Endothelial cell of umbilical vein (primary cell): ENCODE measurements around the gene LIMK2. TPM values are rescaled to one million over a fixed set of nuclear protein-coding genes. Genes with fewer than 3 reads are reported as not detected.

Experiments used
- BruUV-seq: library from RNA; stranded (reverse); fragments of 400-500 nt; replicated peaks from 2 replicates; lab custom pipeline; 2021; lab: Mats Ljungman, UMichigan
- CTCF ChIA-PET: fragments of 300-600, 350-600 bp; sonication (Branson Sonifier 250); formaldehyde crosslinking; loops from one replicate; lab custom pipeline; 2021; ENCODE audit warnings: antibody characterized with exemption, inconsistent platforms; lab: Charles Lee
- POLR2A ChIA-PET: fragments of 300-600, 350-600 bp; sonication (Branson Sonifier 250); formaldehyde crosslinking; loops from one replicate; lab custom pipeline; 2021; ENCODE audit warnings: antibody characterized with exemption, inconsistent platforms; lab: Charles Lee
- DNase-seq: peaks from one replicate; pipeline ENCODE4 v3.0.0-alpha.2; 2011; ENCODE audit warnings: low read depth, low spot score
- FAIRE-seq: peaks from 2 replicates; lab custom pipeline; 2011; peaks lifted over from hg19 to GRCh38; lab: Jason Lieb, UNC
- H2AFZ ChIP-seq: 2 replicates; pipeline ENCODE4 v1.6.0; 2012; ENCODE audit warnings: low read depth, low read length, control low read depth, inconsistent platforms
- H3K27ac ChIP-seq: 2 replicates; pipeline ENCODE4 v1.5.1; 2011; ENCODE audit warnings: low read depth, mild to moderate bottlenecking, control low read depth, low read length, moderate library complexity; ENCODE audit not compliant: insufficient read depth
- H3K27me3 ChIP-seq, 2 experiments: 2 replicates each; pipeline versions ENCODE4 v1.6.0 to v1.6.1; 2011; ENCODE audit warnings: low read length in 2 of 2, mixed read lengths in 1 of 2; ENCODE audit not compliant: control insufficient read depth in 2 of 2, insufficient read depth in 2 of 2
- H3K36me3 ChIP-seq, 2 experiments: 2 replicates in 1 of 2; 3 replicates in 1 of 2; pipeline ENCODE4 v1.5.1; 2011; ENCODE audit warnings: low read length in 2 of 2, mild to moderate bottlenecking in 1 of 2, moderate library complexity in 1 of 2; ENCODE audit not compliant: control insufficient read depth in 2 of 2, insufficient read depth in 2 of 2; ENCODE audit errors: extremely low read depth in 1 of 2
- H3K4me1 ChIP-seq: 3 replicates; pipeline ENCODE4 v1.5.1; 2011; ENCODE audit warnings: mild to moderate bottlenecking, low read length; ENCODE audit not compliant: control insufficient read depth, insufficient read depth; ENCODE audit errors: extremely low read depth
- H3K4me2 ChIP-seq: 2 replicates; pipeline ENCODE4 v1.6.1; 2011; ENCODE audit warnings: low read length, control low read depth, mixed read lengths; ENCODE audit not compliant: insufficient read depth
- H3K4me3 ChIP-seq, 3 experiments: fragments of 200-600 bp in 1 of 3; sonication (generic), shearing (Covaris generic) in 1 of 3; replicated peaks in 1 of 3; 2 replicates each; pipeline ENCODE4 v1.5.1; 2011 to 2016; ENCODE audit warnings: control low read depth in 3 of 3, low read length in 3 of 3, mild to moderate bottlenecking in 2 of 3, inconsistent platforms in 1 of 3, low read depth in 1 of 3, moderate library complexity in 1 of 3; ENCODE audit not compliant: insufficient read depth in 1 of 3
- H3K79me2 ChIP-seq: 2 replicates; pipeline ENCODE4 v1.6.0; 2012; ENCODE audit warnings: low read length, inconsistent platforms; ENCODE audit not compliant: control insufficient read depth, insufficient read depth
- H3K9ac ChIP-seq: replicated peaks from 2 replicates; pipeline ENCODE3; 2011; ENCODE audit warnings: low read length, control low read depth; ENCODE audit not compliant: insufficient read depth; ENCODE audit errors: extremely low read depth
- H3K9me1 ChIP-seq: replicated peaks from 3 replicates; pipeline ENCODE4 v1.6.0; 2011; ENCODE audit warnings: mild to moderate bottlenecking, low read length; ENCODE audit not compliant: control insufficient read depth, insufficient read depth; ENCODE audit errors: extremely low read depth
- H3K9me3 ChIP-seq: replicated peaks from 2 replicates; pipeline ENCODE4 v1.5.1; 2012; ENCODE audit warnings: low read length, inconsistent platforms; ENCODE audit not compliant: control insufficient read depth, insufficient read depth
- H4K20me1 ChIP-seq: replicated peaks from 2 replicates; pipeline ENCODE3; 2011; ENCODE audit warnings: mild to moderate bottlenecking, low read length; ENCODE audit not compliant: control insufficient read depth, insufficient read depth; ENCODE audit errors: extremely low read depth
- CTCF ChIP-seq, 2 donors: IDR thresholded peaks; 1 replicate in 1 of 2; 2 replicates in 1 of 2; pipeline ENCODE4 v1.5.1; 2011; ENCODE audit warnings: low read length in 2 of 2, mild to moderate bottlenecking in 2 of 2, moderate library complexity in 2 of 2, control low read depth in 1 of 2, inconsistent platforms in 1 of 2, low read depth in 1 of 2; ENCODE audit not compliant: insufficient read depth in 1 of 2; ENCODE audit errors: extremely low read depth in 1 of 2
- EZH2 ChIP-seq: IDR thresholded peaks from 2 replicates; pipeline ENCODE4 v1.6.1; 2012; ENCODE audit warnings: borderline replicate concordance, low read depth, mild to moderate bottlenecking, moderate library complexity, low read length, inconsistent platforms; ENCODE audit not compliant: severe bottlenecking
- FOS ChIP-seq: IDR thresholded peaks from 2 replicates; pipeline ENCODE4 v1.6.1; 2011; ENCODE audit warnings: mild to moderate bottlenecking, low read length, moderate library complexity, borderline replicate concordance; ENCODE audit not compliant: insufficient read depth
- GATA2 ChIP-seq: IDR thresholded peaks from 2 replicates; pipeline ENCODE4 v1.7.0; 2011; ENCODE audit warnings: low read depth, mild to moderate bottlenecking, moderate library complexity, mixed read lengths, low read length; ENCODE audit not compliant: insufficient read length, insufficient read depth
- JUN ChIP-seq: IDR thresholded peaks from 2 replicates; pipeline ENCODE4 v1.6.1; 2011; ENCODE audit warnings: borderline replicate concordance, low read depth; ENCODE audit not compliant: insufficient read length, insufficient read depth
- MAX ChIP-seq: IDR thresholded peaks from 2 replicates; pipeline ENCODE4 v1.6.1; 2011; ENCODE audit not compliant: insufficient read depth, insufficient read length
- MYC ChIP-seq: IDR thresholded peaks from one replicate; pipeline ENCODE4 v1.6.1; 2011; ENCODE audit warnings: mild to moderate bottlenecking, low read depth, low read length
- POLR2A ChIP-seq: IDR thresholded peaks from 2 replicates; pipeline ENCODE4 v1.6.1; 2012; ENCODE audit warnings: low read depth, mild to moderate bottlenecking, control low read depth, low read length
- POLR2AphosphoS5 ChIP-seq: IDR thresholded peaks from 2 replicates; pipeline ENCODE4 v1.6.1; 2012; ENCODE audit warnings: low read depth, mild to moderate bottlenecking, control low read depth, low read length, moderate library complexity; ENCODE audit not compliant: insufficient read depth
- dilution Hi-C: fragments of 300-500 bp; cut with MboI; formaldehyde crosslinking; loops from one replicate; pipeline ENCODE4 v1.15.0; 2019; ENCODE audit warnings: low sequenced_read_pairs; ENCODE audit not compliant: extremely low pct_ligation_motif_present
- intact Hi-C: fragments of 100-400 bp; cut with micrococcal nuclease; formaldehyde crosslinking; loops from one replicate; pipeline ENCODE4 v1.10.0; 2022
- polyA plus RNA-seq, 4 experiments: library from polyadenylated mRNA; depleted of rRNA in 3 of 4; stranded (reverse) in 3 of 4; unstranded in 1 of 4; fragments of >200 nt; gene quantifications; 2 replicates each; pipeline versions ENCODE4 v1.2.1 to v1.2.3, GENCODE V29; 2011 to 2012; ENCODE audit warnings: missing spikeins in 1 of 4
- total RNA-seq: library from RNA; stranded (reverse); gene quantifications from 2 replicates; pipeline ENCODE4 v1.2.3, GENCODE V29; 2021

The LIMK2 gene
- total and polyA plus RNA-seq, 2 donors (not counting 3 experiments of a cell fraction or from before 2014, with no cell fraction given), result 23.2 to 76.7 TPM

- Histone ChIP-seq H3K4me2 (no peak overlapping the region), H3K9ac (no peak overlapping the region), H3K4me3 (no peak overlapping the region), H3K27me3 (peaks cover 9 to 13% of the 10 kb centered on the region in 2 experiments), H3K79me2 (no peaks in the 10 kb centered on the region), H4K20me1 (no peaks in the 10 kb centered on the region), H3K4me1 (no peaks in the 10 kb centered on the region), H3K9me3 (no peaks in the 10 kb centered on the region), H3K27ac (no peak overlapping the region), H3K36me3 (no peaks in the 10 kb centered on the region), H3K9me1 (no peaks in the 10 kb centered on the region), H2AFZ (no peak overlapping the region)
- dilution Hi-C loops, result no loop called here
- no peak for TF ChIP-seq GATA2
- TF ChIP-seq MYC, result no peak
- no peak for TF ChIP-seq MAX
- TF ChIP-seq JUN, result no peak
- TF ChIP-seq FOS, result no peak
- no peak for TF ChIP-seq POLR2AphosphoS5
- TF ChIP-seq CTCF (IDR thresholded peaks at IDR 0.05; ENCODE audit: extremely low read depth in 1 of 2, insufficient read depth in 1 of 2, low read depth in 1 of 2, low read length in 2 of 2), result no peak
- TF ChIP-seq POLR2A, result no peak
- TF ChIP-seq EZH2, result no peak
- POLR2A ChIA-PET, result no interaction called here
- BruUV-seq, result no TSS peak
- no peak for DNase-seq
- intact Hi-C loops, result no loop called here
- no peak for FAIRE-seq
- CTCF ChIA-PET, result no interaction called here
Measured at GRCh38 chr22:31305194-31305593, 93.1 kb downstream of the LIMK2 start.
